ENCODE data around the gene MAP3K7CL.
"Not testable (repeated sequence)": the region's sequence is repeated elsewhere in the genome, so short reads cannot be mapped to it uniquely, and the experiment has no call there.

Gene MAP3K7CL

DNA sequence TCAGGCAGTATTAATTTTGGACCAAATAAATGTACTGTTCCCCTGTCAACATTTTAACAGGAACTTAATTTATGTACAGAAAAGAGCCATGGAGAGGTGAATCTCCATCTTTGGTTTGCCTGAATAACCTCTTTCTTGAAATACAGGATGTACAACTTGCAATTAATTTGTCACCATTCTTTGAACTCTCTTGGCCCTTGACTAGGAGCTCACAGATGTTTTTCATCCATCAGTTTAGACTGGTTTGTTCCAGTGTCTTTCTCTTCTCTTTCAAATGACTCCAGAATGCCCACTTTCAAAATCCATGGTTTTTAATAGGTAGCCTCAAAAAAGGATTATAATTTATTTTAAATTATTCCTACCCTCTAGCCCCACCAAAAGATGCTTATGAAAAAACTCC, 5.0 kb downstream of the MAP3K7CL start:
- no peak for DNase-seq

GRCh38 chr21:29136033-29136432, 5.6 kb downstream of the MAP3K7CL start:
- no peak for DNase-seq

DNA sequence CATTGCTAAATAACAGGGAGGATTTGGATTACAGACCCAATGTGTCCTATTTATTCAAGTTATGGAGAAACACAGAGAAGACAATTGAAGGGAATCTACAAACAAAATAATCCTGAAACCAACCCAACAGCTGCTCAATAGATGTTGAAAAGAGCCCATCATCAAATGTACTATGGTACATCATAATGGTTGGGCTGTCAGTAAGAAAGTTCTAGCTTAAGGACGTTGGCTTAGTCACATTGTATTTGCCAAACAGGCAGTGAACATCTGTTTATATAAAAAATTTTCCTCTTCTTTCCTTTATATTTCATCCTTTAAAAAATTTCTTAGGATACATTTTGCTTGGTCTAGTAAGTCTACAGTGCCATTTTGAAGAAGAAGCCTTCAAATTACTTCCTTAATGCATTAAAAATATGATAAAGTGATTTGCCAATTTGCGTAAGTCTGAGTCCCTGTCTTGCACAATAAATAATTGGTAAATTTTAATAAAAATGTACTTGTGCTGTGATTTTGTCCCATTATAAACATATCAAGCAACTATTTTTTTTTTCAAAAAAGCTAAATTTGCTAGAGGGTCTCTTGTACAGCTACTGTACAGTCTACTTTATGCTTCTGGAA, 14.4 kb downstream of the MAP3K7CL start:
- no peak for DNase-seq

DNA sequence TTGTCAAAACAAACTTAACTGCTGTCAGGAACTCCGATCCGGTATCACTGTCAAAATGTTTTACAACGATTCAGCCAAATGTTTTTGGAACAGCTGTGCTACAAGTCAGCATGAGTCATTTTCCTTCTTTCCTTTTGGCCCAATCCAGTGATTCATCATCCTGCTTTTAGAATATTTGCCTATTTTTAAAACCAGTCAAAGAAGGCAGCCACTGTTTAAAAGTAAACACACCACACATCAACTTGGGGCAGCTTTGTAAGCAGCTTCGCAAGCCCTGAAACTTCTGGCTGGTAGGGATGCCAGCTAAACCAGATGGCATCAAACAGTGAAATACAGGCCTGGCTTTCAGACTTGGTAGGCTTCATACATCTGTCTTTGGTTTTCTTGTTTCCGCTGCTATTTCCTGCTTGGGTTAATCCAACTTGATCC, 14.9 kb downstream of the MAP3K7CL start:
- DNase-seq: peak; percentile 16

DNA sequence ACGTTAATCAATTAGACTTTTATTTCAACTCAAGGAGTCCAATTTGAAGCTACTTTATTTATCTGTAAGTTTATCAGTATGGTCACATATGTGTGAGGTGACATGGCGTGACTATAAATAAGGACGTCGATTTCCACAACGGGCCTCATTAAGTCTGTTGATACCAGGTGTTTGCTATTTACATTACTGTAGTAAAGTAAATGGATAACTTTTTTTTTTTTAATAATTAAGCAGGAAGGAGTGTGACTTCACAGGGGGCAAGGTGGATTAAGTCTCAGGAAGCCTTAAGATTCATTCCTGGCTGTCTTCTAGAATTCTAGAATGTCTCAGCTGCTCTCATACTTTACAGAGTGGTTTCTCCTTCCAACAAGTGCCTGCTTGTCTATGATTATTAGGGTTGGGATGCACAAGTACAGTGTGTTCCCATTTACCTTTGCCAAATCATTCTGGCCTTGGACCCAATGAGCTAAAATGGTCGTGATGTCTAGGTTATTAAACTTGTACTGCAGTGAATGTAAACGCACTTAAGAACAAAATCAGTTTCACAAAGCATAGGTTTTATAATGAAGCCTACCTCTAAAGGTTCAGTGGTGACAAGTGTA, 15.5 kb downstream of the MAP3K7CL start:
- no peak for DNase-seq

GRCh38 chr21:29146726-29147125, 16.3 kb downstream of the MAP3K7CL start:
- DNase-seq: no peak

DNA sequence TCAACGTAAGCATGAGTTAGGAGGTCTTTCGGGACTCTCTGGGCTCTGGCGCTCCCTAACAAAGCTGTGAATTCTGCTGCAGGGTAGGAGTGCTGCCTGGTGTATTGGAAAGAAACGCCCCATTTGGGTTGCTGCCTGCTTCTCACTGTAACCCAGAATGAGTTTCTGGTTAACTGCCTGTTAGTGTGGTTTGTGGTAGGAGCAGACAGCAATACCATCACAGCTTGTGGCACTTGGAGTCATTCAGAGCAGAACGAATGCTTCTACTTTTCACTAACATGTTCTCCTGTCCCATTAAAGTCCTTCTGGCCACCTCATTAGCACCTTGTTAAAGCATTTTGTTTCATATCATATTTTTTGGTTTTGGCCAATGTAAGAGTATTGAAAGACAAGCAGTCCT, 18.1 kb downstream of the MAP3K7CL start:
- peak; percentile 54 for DNase-seq

DNA sequence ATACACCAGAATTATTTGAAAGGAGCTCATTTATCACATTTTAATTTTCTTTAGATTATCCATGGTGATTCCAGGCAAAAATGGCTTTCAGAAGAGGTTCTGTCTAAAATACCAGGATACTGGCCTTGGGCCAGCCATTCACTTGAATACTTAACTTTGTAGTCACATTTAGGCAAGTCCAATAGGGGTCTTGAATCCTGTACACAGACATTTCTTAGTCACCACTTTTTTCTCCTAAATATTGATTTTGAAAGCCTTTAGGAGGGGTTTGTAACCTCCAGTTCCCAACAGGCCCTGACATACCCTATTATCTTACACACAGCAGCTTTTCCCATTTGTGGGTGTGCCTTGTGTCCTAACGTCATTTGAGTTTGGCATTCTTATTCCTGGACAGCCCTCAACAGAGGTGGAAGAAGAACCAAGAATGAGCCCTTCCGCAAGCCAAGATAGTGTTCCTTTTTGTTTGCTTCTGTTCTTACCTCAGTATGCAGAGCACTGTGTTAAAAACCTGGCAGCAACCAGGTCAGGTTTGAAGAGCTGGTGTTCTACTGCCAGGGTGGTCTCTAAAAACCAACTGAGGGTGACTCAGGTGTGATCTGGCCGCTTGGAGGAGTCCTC, 19.5 kb downstream of the MAP3K7CL start:
- no peak for DNase-seq

GRCh38 chr21:29151931-29152330, 21.5 kb downstream of the MAP3K7CL start:
- no peak for DNase-seq

GRCh38 chr21:29152916-29153315, 22.5 kb downstream of the MAP3K7CL start:
- no peak for DNase-seq

GRCh38 chr21:29154270-29154669, 23.8 kb downstream of the MAP3K7CL start:
- no peak for DNase-seq

DNA sequence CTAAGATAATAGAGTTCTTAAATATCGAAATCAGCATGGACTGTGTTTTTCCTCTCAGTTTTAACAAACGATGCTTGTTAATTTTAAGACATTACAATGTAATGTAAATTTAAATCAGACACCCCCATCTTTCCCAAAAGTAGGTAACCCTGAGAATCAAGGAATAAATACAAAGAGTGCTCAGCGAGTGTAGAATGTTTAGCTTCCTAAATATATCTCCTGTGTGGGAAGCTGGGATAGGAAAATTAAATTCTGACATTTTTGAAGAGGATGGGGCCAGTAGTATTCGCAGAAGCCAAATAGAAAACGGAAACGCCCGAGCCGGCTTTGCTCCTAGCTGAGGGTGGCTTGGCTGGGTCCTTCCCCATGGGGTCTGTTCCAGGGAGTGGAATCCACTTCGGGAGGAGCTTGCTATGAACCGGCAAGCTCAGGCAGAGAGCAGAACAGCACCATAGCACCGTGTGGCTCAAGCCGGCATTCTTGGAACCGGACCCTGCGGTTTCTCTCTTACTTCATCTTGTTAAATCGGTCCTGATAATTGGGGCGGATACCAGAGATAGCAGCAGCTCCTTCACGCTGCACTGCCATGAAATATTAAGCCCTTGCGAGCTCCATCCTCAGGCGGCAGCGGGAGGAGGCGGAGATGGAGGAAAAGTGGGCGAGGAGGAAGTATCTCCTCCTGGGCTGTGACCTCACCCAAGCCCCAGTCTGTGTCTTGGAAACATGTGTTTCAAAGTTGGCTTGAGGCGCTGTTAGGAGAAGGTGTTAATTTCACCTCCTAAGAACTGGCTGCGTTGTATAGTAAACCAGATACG, 24.9 kb downstream of the MAP3K7CL start:
- no peak for DNase-seq

DNA sequence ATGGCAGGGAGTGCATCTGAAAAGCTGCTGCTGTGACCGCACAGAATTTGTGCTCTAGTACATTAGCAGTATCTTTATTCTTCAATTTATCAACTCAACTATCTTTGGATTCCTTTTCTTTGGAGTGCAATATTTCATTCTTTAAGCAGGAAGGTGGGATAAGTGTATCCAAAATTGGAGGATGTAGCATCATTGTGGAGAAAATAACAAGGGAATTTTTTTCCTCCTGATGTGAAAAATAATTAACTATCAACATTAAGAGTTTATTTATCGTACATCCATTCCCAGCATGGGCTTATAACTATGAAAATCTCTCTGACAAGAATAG, 25.5 kb downstream of the MAP3K7CL start:
- no peak for DNase-seq

DNA sequence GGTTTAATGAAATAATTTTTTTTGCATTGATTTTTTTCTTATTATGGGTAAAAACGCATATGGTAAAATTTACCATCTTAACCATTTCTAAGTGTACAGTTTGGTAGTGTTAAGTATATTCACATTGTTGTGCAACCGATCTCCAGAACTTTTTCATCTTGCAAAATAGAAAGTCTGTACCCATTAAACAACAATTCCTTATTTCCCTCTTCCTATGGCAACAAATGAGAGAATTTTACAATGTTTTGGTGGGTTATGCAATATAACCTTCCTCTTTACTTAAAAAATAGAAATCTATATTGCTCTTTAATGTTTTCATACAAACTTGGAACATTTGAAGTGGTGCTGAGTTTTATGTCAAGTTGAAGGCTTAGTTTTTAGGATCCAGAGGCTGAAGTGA, 26.6 kb downstream of the MAP3K7CL start:
- DNase-seq: no peak

GRCh38 chr21:29159842-29160241, 29.4 kb downstream of the MAP3K7CL start:
- DNase-seq: no peak

DNA sequence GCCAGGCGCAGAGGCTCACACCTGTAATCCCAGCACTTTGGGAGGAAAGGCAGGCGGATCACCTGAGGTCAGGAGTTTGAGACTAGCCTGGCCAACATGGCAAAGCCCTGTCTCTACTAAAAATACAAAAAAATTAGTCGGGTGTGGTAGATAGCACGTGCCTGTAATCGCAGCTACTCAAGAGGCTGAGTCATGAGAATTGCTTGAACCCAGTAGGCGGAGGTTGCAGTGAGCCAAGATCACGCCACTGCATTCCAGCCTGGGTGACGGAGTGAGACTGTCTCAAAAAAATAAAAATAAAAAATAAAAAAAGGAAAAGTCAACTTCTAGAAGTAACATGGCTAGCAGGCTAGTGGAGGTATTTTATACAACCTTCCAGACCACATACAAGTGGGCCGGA, 32.4 kb downstream of the MAP3K7CL start:
- DNase-seq: not testable (repeated sequence)

- no peak for DNase-seq
These were observed 33.1 kb downstream of the MAP3K7CL start for GRCh38 chr21:29163341-29164115.

DNA sequence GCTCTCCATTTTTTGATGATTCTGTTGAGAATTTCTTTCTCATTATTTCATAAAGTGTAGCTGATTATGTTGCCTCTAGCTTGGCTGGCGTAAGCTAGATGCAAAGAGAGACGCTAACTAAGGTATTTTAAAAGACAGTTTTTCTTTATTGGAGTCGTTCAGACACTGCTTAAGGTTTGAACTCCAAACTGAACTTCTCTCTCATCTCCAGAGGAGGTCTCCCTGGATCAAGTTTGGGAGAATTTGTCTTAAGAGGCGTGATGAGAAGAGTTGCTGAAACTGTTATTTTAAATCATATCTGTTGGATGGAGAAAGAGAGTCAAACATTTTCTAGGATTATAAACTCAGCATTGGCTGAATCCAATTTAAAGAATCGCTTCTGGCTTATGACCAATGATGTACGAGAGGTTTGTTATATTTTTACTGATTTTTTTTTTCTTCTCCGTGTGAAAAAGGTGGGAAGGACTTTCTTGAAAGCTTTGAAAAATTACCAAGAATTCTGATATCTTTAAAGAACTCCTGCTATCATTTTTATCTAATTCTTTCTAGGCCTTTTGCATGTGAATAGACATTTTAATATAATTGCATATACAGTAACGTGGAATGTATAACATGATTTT, 34.0 kb downstream of the MAP3K7CL start:
- DNase-seq: peak; percentile 32

- no peak for DNase-seq
These were observed 35.9 kb downstream of the MAP3K7CL start for GRCh38 chr21:29166323-29166722.

DNA sequence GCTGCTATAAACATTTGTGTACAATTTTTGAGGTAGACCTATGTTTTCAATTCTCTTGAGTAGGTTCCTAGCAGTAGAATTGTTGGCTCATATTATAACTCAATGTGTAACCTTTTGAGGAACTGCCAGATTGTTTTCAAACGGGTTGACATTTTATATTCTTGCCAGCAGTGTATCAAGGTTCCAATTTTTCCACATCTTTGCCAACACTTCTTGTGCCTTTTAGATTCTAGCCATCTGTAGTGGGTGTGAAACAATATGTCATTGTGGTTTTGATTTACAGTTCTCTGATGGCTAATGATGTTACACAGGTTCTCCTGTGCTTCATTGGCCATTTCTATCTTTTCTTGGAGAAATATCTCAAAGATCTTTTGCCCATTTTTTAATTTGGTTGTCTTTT, 36.4 kb downstream of the MAP3K7CL start:
- no peak for DNase-seq

DNA sequence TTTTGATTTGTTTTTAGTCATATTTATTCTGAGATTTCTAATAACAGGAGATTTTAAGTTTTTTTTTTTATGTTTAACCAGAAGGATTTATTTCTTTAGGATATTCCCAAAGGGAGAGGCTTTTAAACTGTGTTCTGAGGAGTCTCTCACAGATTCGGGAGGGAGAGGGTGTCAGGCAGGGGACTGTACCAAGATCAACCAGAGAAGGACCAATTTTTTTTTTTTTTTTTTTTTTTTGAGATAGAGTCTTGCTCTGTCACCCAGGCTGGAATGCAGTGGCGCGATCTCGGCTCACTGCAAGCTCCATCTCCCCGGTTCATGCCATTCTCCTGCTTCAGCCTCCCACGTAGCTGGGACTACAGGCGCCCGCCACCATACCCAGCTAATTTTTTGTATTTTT, 37.0 kb downstream of the MAP3K7CL start:
- not testable (repeated sequence) for DNase-seq

DNA sequence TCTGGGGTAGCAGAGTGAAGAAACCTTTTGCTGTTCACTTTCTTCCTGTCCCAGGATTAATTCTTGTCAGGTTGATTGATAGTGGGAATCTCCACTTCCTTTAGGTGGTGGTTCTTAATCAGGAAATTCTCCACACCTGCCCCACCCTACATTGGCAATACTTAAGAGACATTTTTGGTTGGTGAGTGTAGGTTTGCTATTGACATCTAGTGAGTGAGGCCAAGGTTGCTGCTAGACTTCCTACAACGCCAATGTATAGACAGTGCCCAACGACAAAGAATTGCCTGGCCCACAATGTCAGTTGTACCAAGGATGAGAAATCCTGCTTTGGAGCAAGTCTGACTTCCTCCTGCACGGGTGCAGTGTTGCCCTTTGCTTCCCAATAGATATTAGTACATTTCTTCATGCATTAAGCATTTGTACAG, 38.5 kb downstream of the MAP3K7CL start:
- no peak for DNase-seq

- no peak for DNase-seq
These were observed 40.5 kb downstream of the MAP3K7CL start for GRCh38 chr21:29170944-29171343.

All from activated CD4-positive, alpha-beta T cell treated with anti-CD3 and anti-CD28 coated beads, Interleukin-2, amount 50 U/mL, for 16 hours (primary cell).